Measurements from ENCODE around the gene TMTC2.

TMTC2 gene

GRCh38 chr12:82877963-82878362 lies 191.3 kb downstream of the TMTC2 start:
- no peak for DNase-seq
- Histone ChIP-seq H3K9me3 (ENCODE audit: insufficient read depth, low read depth, low read length) (no peaks in the 10 kb centered on the region), H3K14ac (ENCODE audit: low read length) (no peak overlapping the region), H3K4me1 (ENCODE audit: control insufficient read depth in 1 of 2, insufficient read depth in 2 of 2, low read length in 2 of 2) (no peaks in the 10 kb centered on the region), H2BK5ac (ENCODE audit: low read depth, low read length, poor library complexity) (no peak overlapping the region), H3K79me2 (ENCODE audit: control insufficient read depth, insufficient read depth, low read length, poor library complexity) (no peaks in the 10 kb centered on the region), H2AK5ac (ENCODE audit: low read length) (no peak overlapping the region), H3K4me2 (ENCODE audit: low read length) (no peak overlapping the region), H3K18ac (ENCODE audit: low read length) (no peak overlapping the region), H3K36me3 (ENCODE audit: control insufficient read depth in 1 of 2, insufficient read depth in 2 of 2, low read length in 2 of 2) (peaks cover 0 to 2% of the 10 kb centered on the region in 2 experiments), H3K23ac (ENCODE audit: low read length) (no peak overlapping the region), H4K12ac (ENCODE audit: low read depth, low read length) (no peak overlapping the region), H3K9ac (ENCODE audit: low read length) (no peak overlapping the region), H3K79me1 (ENCODE audit: low read length) (no peaks in the 10 kb centered on the region), H2AFZ (ENCODE audit: insufficient read depth, low read length, poor library complexity) (no peak overlapping the region), H3K27me3 (ENCODE audit: insufficient read depth, low read length) (no peaks in the 10 kb centered on the region), H3K4me3 (ENCODE audit: low read depth, low read length) (no peak overlapping the region), H3K4ac (ENCODE audit: low read depth, low read length) (no peak overlapping the region), H2BK120ac (ENCODE audit: insufficient read depth, low read length, poor library complexity) (no peak overlapping the region), H2BK12ac (ENCODE audit: low read length) (no peak overlapping the region), H3K27ac (ENCODE audit: low read depth, low read length) (no peak overlapping the region), H4K91ac (ENCODE audit: low read depth, low read length) (no peak overlapping the region), H4K8ac (ENCODE audit: low read depth, low read length) (no peak overlapping the region)
- no CpG with 5 or more reads among the region's 1 CpG for WGBS (ENCODE audit: extremely low coverage, insufficient coverage, insufficient read length)

- Histone ChIP-seq H4K12ac (ENCODE audit: low read depth, low read length) (no peak overlapping the region), H3K4me2 (ENCODE audit: low read length) (no peak overlapping the region), H3K36me3 (ENCODE audit: control insufficient read depth in 1 of 2, insufficient read depth in 2 of 2, low read length in 2 of 2) (peaks cover 0 to 2% of the 10 kb centered on the region in 2 experiments), H3K9me3 (ENCODE audit: insufficient read depth, low read depth, low read length) (no peaks in the 10 kb centered on the region), H2BK120ac (ENCODE audit: insufficient read depth, low read length, poor library complexity) (no peak overlapping the region), H3K18ac (ENCODE audit: low read length) (no peak overlapping the region), H4K8ac (ENCODE audit: low read depth, low read length) (no peak overlapping the region), H2AK5ac (ENCODE audit: low read length) (no peak overlapping the region), H3K79me1 (ENCODE audit: low read length) (no peaks in the 10 kb centered on the region), H3K4ac (ENCODE audit: low read depth, low read length) (no peak overlapping the region), H3K27ac (ENCODE audit: low read depth, low read length) (no peak overlapping the region), H3K27me3 (ENCODE audit: insufficient read depth, low read length) (no peaks in the 10 kb centered on the region), H3K9ac (ENCODE audit: low read length) (no peak overlapping the region), H3K79me2 (ENCODE audit: control insufficient read depth, insufficient read depth, low read length, poor library complexity) (no peaks in the 10 kb centered on the region), H2AFZ (ENCODE audit: insufficient read depth, low read length, poor library complexity) (no peak overlapping the region), H3K4me3 (ENCODE audit: low read depth, low read length) (no peak overlapping the region), H3K4me1 (ENCODE audit: control insufficient read depth in 1 of 2, insufficient read depth in 2 of 2, low read length in 2 of 2) (no peaks in the 10 kb centered on the region), H2BK5ac (ENCODE audit: low read depth, low read length, poor library complexity) (no peak overlapping the region), H4K91ac (ENCODE audit: low read depth, low read length) (no peak overlapping the region), H3K23ac (ENCODE audit: low read length) (no peak overlapping the region), H2BK12ac (ENCODE audit: low read length) (no peak overlapping the region), H3K14ac (ENCODE audit: low read length) (no peak overlapping the region)
- no CpG with 5 or more reads among the region's 5 CpGs for WGBS (ENCODE audit: extremely low coverage, insufficient coverage, insufficient read length)
- DNase-seq, result no peak
Observed at GRCh38 chr12:82880442-82880901, 193.8 kb downstream of the TMTC2 start.

- Histone ChIP-seq H3K27ac (ENCODE audit: low read depth, low read length) (no peak overlapping the region), H2BK5ac (ENCODE audit: low read depth, low read length, poor library complexity) (no peak overlapping the region), H3K23ac (ENCODE audit: low read length) (no peak overlapping the region), H3K36me3 (ENCODE audit: control insufficient read depth in 1 of 2, insufficient read depth in 2 of 2, low read length in 2 of 2) (peaks cover 0 to 2% of the 10 kb centered on the region in 2 experiments), H3K14ac (ENCODE audit: low read length) (no peak overlapping the region), H3K4me2 (ENCODE audit: low read length) (no peak overlapping the region), H3K4me1 (ENCODE audit: control insufficient read depth in 1 of 2, insufficient read depth in 2 of 2, low read length in 2 of 2) (no peaks in the 10 kb centered on the region), H3K18ac (ENCODE audit: low read length) (no peak overlapping the region), H3K4ac (ENCODE audit: low read depth, low read length) (no peak overlapping the region), H3K79me2 (ENCODE audit: control insufficient read depth, insufficient read depth, low read length, poor library complexity) (no peaks in the 10 kb centered on the region), H2AK5ac (ENCODE audit: low read length) (no peak overlapping the region), H4K8ac (ENCODE audit: low read depth, low read length) (no peak overlapping the region), H2BK120ac (ENCODE audit: insufficient read depth, low read length, poor library complexity) (no peak overlapping the region), H3K27me3 (ENCODE audit: insufficient read depth, low read length) (no peaks in the 10 kb centered on the region), H2BK12ac (ENCODE audit: low read length) (no peak overlapping the region), H2AFZ (ENCODE audit: insufficient read depth, low read length, poor library complexity) (no peak overlapping the region), H4K91ac (ENCODE audit: low read depth, low read length) (no peak overlapping the region), H3K4me3 (ENCODE audit: low read depth, low read length) (no peak overlapping the region), H3K79me1 (ENCODE audit: low read length) (no peaks in the 10 kb centered on the region), H3K9me3 (ENCODE audit: insufficient read depth, low read depth, low read length) (no peaks in the 10 kb centered on the region), H3K9ac (ENCODE audit: low read length) (no peak overlapping the region), H4K12ac (ENCODE audit: low read depth, low read length) (no peak overlapping the region)
- no peak for DNase-seq
- no CpG with 5 or more reads among the region's 8 CpGs for WGBS (ENCODE audit: extremely low coverage, insufficient coverage, insufficient read length)
Observed at GRCh38 chr12:82883394-82884355, 197.0 kb downstream of the TMTC2 start.

DNA sequence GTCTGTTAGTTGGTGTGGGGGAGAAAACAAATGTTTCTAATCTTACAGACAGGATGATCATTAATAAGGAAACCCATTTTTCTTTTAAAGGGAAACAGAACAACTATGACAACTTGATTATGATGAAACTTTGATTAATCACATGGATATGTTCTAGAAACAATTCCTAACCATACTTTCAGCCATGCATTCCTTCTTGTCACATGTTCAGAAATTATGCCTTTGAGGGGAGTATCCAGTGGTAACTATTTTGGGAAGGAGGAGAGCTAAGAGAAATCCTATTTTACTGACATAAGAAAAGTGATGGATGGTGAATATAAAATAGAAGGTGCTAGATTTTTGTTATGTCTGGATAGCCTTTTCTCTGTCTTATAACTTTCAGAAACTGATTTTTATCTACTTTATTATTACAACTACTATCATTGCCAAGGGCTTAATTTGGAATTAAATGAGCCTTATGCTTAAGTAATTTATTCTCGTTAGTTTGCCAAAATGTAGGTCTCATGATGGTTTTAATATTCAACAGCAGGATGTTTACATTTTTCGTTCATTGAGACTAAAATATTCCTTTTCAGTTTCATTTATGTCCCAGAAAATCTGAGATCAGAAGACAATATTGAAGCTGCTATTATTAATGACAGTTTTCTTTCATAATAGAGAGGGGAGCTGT lies 200.1 kb downstream of the TMTC2 start:
- Histone ChIP-seq H3K27ac (ENCODE audit: low read depth, low read length) (no peak overlapping the region), H3K4ac (ENCODE audit: low read depth, low read length) (no peak overlapping the region), H3K23ac (ENCODE audit: low read length) (no peak overlapping the region), H3K36me3 (ENCODE audit: control insufficient read depth in 1 of 2, insufficient read depth in 2 of 2, low read length in 2 of 2) (peaks cover 0 to 2% of the 10 kb centered on the region in 2 experiments), H2BK120ac (ENCODE audit: insufficient read depth, low read length, poor library complexity) (no peak overlapping the region), H3K79me1 (ENCODE audit: low read length) (no peaks in the 10 kb centered on the region), H4K12ac (ENCODE audit: low read depth, low read length) (no peak overlapping the region), H2AFZ (ENCODE audit: insufficient read depth, low read length, poor library complexity) (no peak overlapping the region), H3K9ac (ENCODE audit: low read length) (no peak overlapping the region), H3K4me2 (ENCODE audit: low read length) (no peak overlapping the region), H3K18ac (ENCODE audit: low read length) (no peak overlapping the region), H4K91ac (ENCODE audit: low read depth, low read length) (no peak overlapping the region), H2AK5ac (ENCODE audit: low read length) (no peak overlapping the region), H3K4me1 (ENCODE audit: control insufficient read depth in 1 of 2, insufficient read depth in 2 of 2, low read length in 2 of 2) (no peaks in the 10 kb centered on the region), H3K79me2 (ENCODE audit: control insufficient read depth, insufficient read depth, low read length, poor library complexity) (no peaks in the 10 kb centered on the region), H3K4me3 (ENCODE audit: low read depth, low read length) (no peak overlapping the region), H2BK12ac (ENCODE audit: low read length) (no peak overlapping the region), H4K8ac (ENCODE audit: low read depth, low read length) (no peak overlapping the region), H3K27me3 (ENCODE audit: insufficient read depth, low read length) (no peaks in the 10 kb centered on the region), H2BK5ac (ENCODE audit: low read depth, low read length, poor library complexity) (no peak overlapping the region), H3K9me3 (ENCODE audit: insufficient read depth, low read depth, low read length) (no peaks in the 10 kb centered on the region), H3K14ac (ENCODE audit: low read length) (no peak overlapping the region)
- no peak for DNase-seq
- WGBS (ENCODE audit: extremely low coverage, insufficient coverage, insufficient read length), result no CpG with 5 or more reads among the region's 2 CpGs
